ENCODE results near the gene RBM33.

- TF ChIP-seq SMC3 (IDR thresholded peaks at IDR 0.05; ENCODE audit: low read depth, low read length) (no peak), MXI1 (IDR thresholded peaks at IDR 0.05; ENCODE audit: borderline replicate concordance, low read depth, low read length) (no peak), RFX5 (IDR thresholded peaks at IDR 0.05; ENCODE audit: low read depth, low read length) (no peak), CTCF (conservative IDR thresholded peaks at IDR 0.05; ENCODE audit: low read depth, low read length) (no peak), RAD21 (IDR thresholded peaks at IDR 0.05; ENCODE audit: low read length) (no peak), POLR2A (IDR thresholded peaks at IDR 0.05; ENCODE audit: low read depth, low read length) (no peak)
These were observed 70.2 kb downstream of the RBM33 start for GRCh38 chr7:155714702-155715101.
